ENCODE results near the gene CERS6.
A peak's percentile ranks its signal among the peaks of the same experiment; 100 is the strongest.

CERS6 gene

DNA sequence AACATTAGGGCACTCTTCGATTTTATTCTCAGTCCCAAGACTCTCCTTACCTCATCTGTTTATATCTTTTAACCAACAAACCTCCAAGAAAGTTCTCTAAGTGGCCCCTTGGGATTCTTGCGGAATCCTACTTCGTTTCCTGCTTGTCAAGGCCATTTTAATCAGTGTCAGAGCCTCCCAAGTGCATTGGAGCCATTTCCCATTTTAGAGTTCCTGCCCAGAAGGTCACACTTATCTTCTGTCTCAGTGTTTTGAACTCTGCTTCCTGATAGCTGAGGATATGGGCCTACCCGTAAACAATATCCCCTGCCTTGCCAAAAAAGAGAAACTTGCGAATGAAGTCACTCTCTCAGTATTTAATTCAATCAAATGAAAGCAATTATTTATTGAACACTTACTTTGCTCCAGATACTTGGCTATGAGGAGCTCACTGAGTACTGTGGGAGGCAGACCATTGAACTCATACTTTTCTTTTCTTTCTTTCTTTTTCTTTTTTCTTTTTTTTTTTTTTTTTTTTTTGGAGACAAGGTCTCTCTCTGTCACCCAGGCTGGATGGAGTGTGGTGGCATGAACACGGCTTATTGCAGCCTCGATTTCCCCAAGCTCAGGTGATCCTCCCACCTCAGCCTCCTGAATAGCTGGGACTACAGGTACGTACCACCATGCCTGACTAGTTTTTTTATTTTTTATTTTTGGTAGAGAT is 340.7 kb downstream of the CERS6 start:
- no peak for TF ChIP-seq ZFX (IDR thresholded peaks at IDR 0.05)
- TF ChIP-seq, protein P1, sequence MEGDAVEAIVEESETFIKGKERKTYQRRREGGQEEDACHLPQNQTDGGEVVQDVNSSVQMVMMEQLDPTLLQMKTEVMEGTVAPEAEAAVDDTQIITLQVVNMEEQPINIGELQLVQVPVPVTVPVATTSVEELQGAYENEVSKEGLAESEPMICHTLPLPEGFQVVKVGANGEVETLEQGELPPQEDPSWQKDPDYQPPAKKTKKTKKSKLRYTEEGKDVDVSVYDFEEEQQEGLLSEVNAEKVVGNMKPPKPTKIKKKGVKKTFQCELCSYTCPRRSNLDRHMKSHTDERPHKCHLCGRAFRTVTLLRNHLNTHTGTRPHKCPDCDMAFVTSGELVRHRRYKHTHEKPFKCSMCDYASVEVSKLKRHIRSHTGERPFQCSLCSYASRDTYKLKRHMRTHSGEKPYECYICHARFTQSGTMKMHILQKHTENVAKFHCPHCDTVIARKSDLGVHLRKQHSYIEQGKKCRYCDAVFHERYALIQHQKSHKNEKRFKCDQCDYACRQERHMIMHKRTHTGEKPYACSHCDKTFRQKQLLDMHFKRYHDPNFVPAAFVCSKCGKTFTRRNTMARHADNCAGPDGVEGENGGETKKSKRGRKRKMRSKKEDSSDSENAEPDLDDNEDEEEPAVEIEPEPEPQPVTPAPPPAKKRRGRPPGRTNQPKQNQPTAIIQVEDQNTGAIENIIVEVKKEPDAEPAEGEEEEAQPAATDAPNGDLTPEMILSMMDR (conservative IDR thresholded peaks at IDR 0.05), result no peak
- no peak overlapping the region for H3K27ac ChIP-seq

GRCh38 chr2:168797286-168797655 is 341.2 kb downstream of the CERS6 start:
- H3K27ac ChIP-seq, result no peak overlapping the region
- TF ChIP-seq, protein P1 (conservative IDR thresholded peaks at IDR 0.05), result no peak
- TF ChIP-seq ZFX (IDR thresholded peaks at IDR 0.05), result no peak

DNA sequence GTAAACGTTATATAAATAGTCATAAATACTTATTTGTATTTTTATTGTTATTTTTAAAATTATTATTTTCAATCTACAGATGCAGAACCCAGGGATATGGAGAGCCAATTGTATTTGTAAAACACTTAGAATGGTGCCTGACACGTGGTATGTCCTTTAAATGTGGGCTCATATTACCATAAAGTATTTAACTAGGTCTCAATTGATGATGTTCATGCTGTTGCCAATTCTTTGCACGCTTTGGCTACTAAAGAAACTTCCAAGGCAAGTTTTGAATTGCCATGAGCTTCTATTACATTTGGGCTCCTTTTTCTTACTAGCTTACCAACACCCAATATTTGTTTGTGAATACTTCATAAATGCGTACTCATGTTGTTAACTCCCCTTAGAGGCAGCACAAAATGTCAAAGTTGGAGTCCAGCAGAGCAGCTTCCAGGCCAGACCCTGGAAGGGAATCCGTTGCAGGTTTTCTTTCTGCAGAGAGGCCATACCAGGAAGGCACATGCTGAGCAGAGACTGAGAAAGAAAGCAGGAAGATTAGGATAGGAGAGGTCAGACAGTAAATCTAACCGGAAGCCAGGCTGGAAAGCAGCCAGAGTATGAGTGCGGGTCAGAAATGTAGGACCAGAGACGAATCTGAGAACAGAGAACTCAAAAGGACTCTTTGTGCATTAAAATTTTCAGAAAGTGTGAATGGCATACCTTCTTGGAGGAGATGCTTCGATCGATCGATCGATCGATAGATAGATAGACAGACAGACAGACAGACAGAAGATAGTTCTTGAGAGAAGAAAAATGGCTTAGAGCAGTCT is 342.2 kb downstream of the CERS6 start:
- no peak overlapping the region; the same call in 1 of the 2 replicates for H3K27ac ChIP-seq
- TF ChIP-seq, protein P1 (conservative IDR thresholded peaks at IDR 0.05), result no peak
- TF ChIP-seq ZFX (IDR thresholded peaks at IDR 0.05), result no peak

DNA sequence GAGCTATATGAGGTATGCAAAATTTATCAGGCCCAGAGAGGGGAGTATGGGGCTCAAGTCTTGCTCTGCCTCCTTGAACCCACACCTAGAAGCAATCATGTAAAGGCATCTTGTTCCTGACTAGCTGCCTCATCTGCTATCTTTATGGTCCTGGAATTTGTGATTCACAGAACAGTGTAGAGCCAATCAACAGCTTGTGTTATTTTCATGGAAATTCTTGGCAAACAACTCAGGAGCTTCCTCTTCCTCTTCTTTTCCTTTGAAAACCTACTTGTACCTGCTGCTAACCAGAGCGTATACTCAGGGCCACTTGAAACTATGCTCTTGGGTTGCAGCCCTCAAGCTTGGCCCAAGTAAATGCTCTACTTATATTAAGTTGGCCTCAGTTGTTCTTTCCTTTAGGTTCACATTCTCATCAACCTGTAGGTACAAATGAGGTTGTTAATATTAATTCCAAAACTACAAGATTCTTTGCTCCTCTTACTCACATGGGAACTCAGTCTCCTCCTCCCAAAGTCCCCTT is 342.9 kb downstream of the CERS6 start:
- no peak for TF ChIP-seq ZFX (IDR thresholded peaks at IDR 0.05)
- TF ChIP-seq, protein P1 (conservative IDR thresholded peaks at IDR 0.05), result no peak
- H3K27ac ChIP-seq, result no peak overlapping the region; the same call in 1 of the 2 replicates

GRCh38 chr2:168801471-168801870 is 345.4 kb downstream of the CERS6 start:
- TF ChIP-seq, protein P1 (conservative IDR thresholded peaks at IDR 0.05), result no peak
- no peak for TF ChIP-seq ZFX (IDR thresholded peaks at IDR 0.05)
- H3K27ac ChIP-seq, result peak overlapping the region; percentile 76; the same call in 1 of the 2 replicates

GRCh38 chr2:168801961-168802858 is 346.1 kb downstream of the CERS6 start, which contains the start of gene NOSTRIN:
Gene NOSTRIN (plus strand): TSS chr2:168802637. CDS start chr2:168802647, 10 bp downstream.
- H3K27ac ChIP-seq, result peak within 1 kb of the TSS; percentile 76
- TF ChIP-seq, protein P1 (conservative IDR thresholded peaks at IDR 0.05), result no peak
- no peak for TF ChIP-seq ZFX (IDR thresholded peaks at IDR 0.05)
